H1 (cell line): Measurements from ENCODE around the gene MEN1. TPM values are rescaled to one million over a fixed set of nuclear protein-coding genes. Genes with fewer than 3 reads are reported as not detected.

Experiments used
- ASH2L ChIP-seq: fragments of 200-600, 300-600 bp; sonication (generic); IDR thresholded peaks from one replicate; pipeline ENCODE4 v1.7.1; 2017; ENCODE audit warnings: low read length
- ATF2 ChIP-seq: IDR thresholded peaks from 2 replicates; pipeline ENCODE4 v1.6.1; 2012; ENCODE audit warnings: low read length, inconsistent platforms
- BRCA1 ChIP-seq: IDR thresholded peaks from 2 replicates; pipeline ENCODE4 v1.6.1; 2012; ENCODE audit warnings: low read depth, low read length, improper control_type of control experiment
- JUN ChIP-seq: IDR thresholded peaks from 2 replicates; pipeline ENCODE4 v1.6.1; 2011; ENCODE audit warnings: low read depth, mild to moderate bottlenecking, improper control_type of control experiment, low read length
- KDM1A ChIP-seq: fragments of 200-600, 300-600 bp; sonication (generic); IDR thresholded peaks from 2 replicates; pipeline ENCODE4 v1.7.1; 2016; ENCODE audit warnings: mild to moderate bottlenecking, low read length, borderline replicate concordance
- SIN3A ChIP-seq, 2 experiments: IDR thresholded peaks in 1 of 2; conservative IDR thresholded peaks in 1 of 2; 2 replicates each; pipeline ENCODE4 v1.6.1; 2011 to 2012; ENCODE audit warnings: low read length in 2 of 2, improper control_type of control experiment in 1 of 2, low read depth in 1 of 2, mild to moderate bottlenecking in 1 of 2
- SP2 ChIP-seq: IDR thresholded peaks from 2 replicates; pipeline ENCODE4 v1.6.1; 2012; ENCODE audit warnings: mild to moderate bottlenecking, low read length, inconsistent platforms
- polyA plus RNA-seq, 7 experiments: library from polyadenylated mRNA; depleted of rRNA in 3 of 7; stranded (reverse) in 5 of 7; unstranded in 2 of 7; fragments of >200 nt in 5 of 7; fragments of 200-250 nt in 2 of 7; gene quantifications; 1 replicate in 5 of 7; 2 replicates in 1 of 7; 4 replicates in 1 of 7; pipeline versions ENCODE4 v1.2.1 to v1.2.3, GENCODE V29; 2011 to 2013; ENCODE audit warnings: missing spikeins in 2 of 7, mixed read lengths in 2 of 7
- total RNA-seq: library from RNA; stranded (reverse); fragmentation: NEBNext Ultra II Directional; extraction: Animal tissue kit (Norgen Biotek cat#: 25700); gene quantifications from 2 replicates; pipeline ENCODE4 v1.2.1, GENCODE V29; 2021

MEN1 gene
- total and polyA plus RNA-seq, 2 of the 8 experiments (the other 6 are each of a cell fraction or from before 2014, with no cell fraction given): 47.2 to 56.3 TPM

- no peak for TF ChIP-seq SIN3A (conservative IDR thresholded peaks at IDR 0.05 in 1 of 2, IDR thresholded peaks at IDR 0.05 in 1 of 2; ENCODE audit: low read depth in 1 of 2, low read length in 2 of 2)
- no peak for TF ChIP-seq JUN
- no peak for TF ChIP-seq ASH2L
- no peak for TF ChIP-seq SP2
- TF ChIP-seq ATF2: no peak
- TF ChIP-seq KDM1A: peak; percentile 93
- TF ChIP-seq BRCA1: no peak
Observed at GRCh38 chr11:64802370-64803157, 7.8 kb downstream of the MEN1 start (continued).
